H1 (cell line): Measurements from ENCODE around the gene PGGHG. TPM values are rescaled to one million over a fixed set of nuclear protein-coding genes. Genes with fewer than 3 reads are reported as not detected.

ENCODE experiments used
- CTCF ChIA-PET: fragments of 300-600 bp; sonication (Branson Sonifier 250); formaldehyde crosslinking; loops from one replicate; lab custom pipeline; 2021; ENCODE audit not compliant: partially characterized antibody; lab: Charles Lee
- POLR2A ChIA-PET: fragments of 300-600 bp; sonication (Branson Sonifier 250); formaldehyde crosslinking; loops from one replicate; lab custom pipeline; 2021; ENCODE audit warnings: inconsistent platforms; ENCODE audit not compliant: partially characterized antibody; lab: Charles Lee
- DNase-seq, 2 experiments: peaks; one replicate each; pipeline versions ENCODE4 v3.0.0 to v3.0.0-alpha.2; 2010 to 2022; ENCODE audit warnings: low spot score in 2 of 2, low read depth in 1 of 2, mixed read lengths in 1 of 2
- FAIRE-seq: peaks from 2 replicates; lab custom pipeline; 2011; peaks lifted over from hg19 to GRCh38; lab: Jason Lieb, UNC
- H2AFZ ChIP-seq: 2 replicates; pipeline ENCODE4 v1.8.1; 2012; ENCODE audit warnings: low read length, inconsistent platforms
- H2AK5ac ChIP-seq: 2 replicates; pipeline ENCODE4 v1.6.1; 2013; ENCODE audit warnings: low read depth, low read length
- H2BK120ac ChIP-seq: replicated peaks from 2 replicates; pipeline ENCODE3; 2013; ENCODE audit warnings: low read depth, low read length, inconsistent platforms
- H2BK12ac ChIP-seq: 2 replicates; pipeline ENCODE4 v1.6.1; 2013; ENCODE audit warnings: low read depth, low read length
- H2BK15ac ChIP-seq: 2 replicates; pipeline ENCODE4 v1.6.1; 2013; ENCODE audit warnings: low read length
- H2BK20ac ChIP-seq: 2 replicates; pipeline ENCODE4 v1.6.1; 2013; ENCODE audit warnings: low read length
- H2BK5ac ChIP-seq: 2 replicates; pipeline ENCODE4 v1.6.1; 2013; ENCODE audit warnings: low read depth, low read length
- H3K14ac ChIP-seq: 2 replicates; pipeline ENCODE4 v1.6.1; 2013; ENCODE audit warnings: inconsistent platforms; ENCODE audit not compliant: insufficient read length
- H3K18ac ChIP-seq: 2 replicates; pipeline ENCODE4 v1.6.1; 2013; ENCODE audit warnings: low read length; ENCODE audit errors: extremely low read depth
- H3K23ac ChIP-seq: 2 replicates; pipeline ENCODE4 v1.6.1; 2013; ENCODE audit warnings: inconsistent platforms; ENCODE audit not compliant: insufficient read length
- H3K23me2 ChIP-seq: 2 replicates; pipeline ENCODE4 v1.6.1; 2013; ENCODE audit warnings: low read depth, low read length
- H3K27ac ChIP-seq: 2 replicates; pipeline ENCODE4 v1.6.1; 2011; ENCODE audit warnings: low read depth, low read length, inconsistent platforms
- H3K27me3 ChIP-seq, 4 experiments: replicated peaks in 1 of 4; 1 replicate in 1 of 4; 2 replicates in 3 of 4; pipeline versions ENCODE4 v1.6.1 to v1.8.1; 2011 to 2013; ENCODE audit warnings: low read length in 3 of 4, mild to moderate bottlenecking in 3 of 4, inconsistent platforms in 2 of 4, mixed read lengths in 2 of 4, moderate library complexity in 1 of 4; ENCODE audit not compliant: control insufficient read depth in 3 of 4, insufficient read depth in 3 of 4; ENCODE audit errors: extremely low read depth in 1 of 4
- H3K36me3 ChIP-seq, 4 experiments: 2 replicates each; pipeline versions ENCODE4 v1.6.1 to v1.8.1; 2011 to 2013; ENCODE audit warnings: mild to moderate bottlenecking in 4 of 4, low read length in 3 of 4, moderate library complexity in 2 of 4, control low read depth in 1 of 4, inconsistent platforms in 1 of 4; ENCODE audit not compliant: insufficient read depth in 4 of 4, control insufficient read depth in 2 of 4
- H3K4ac ChIP-seq: replicated peaks from 2 replicates; pipeline ENCODE3; 2013; ENCODE audit warnings: low read length, low read depth, mixed read lengths, inconsistent platforms; ENCODE audit not compliant: insufficient read length
- H3K4me1 ChIP-seq, 4 experiments: replicated peaks in 1 of 4; 1 replicate in 1 of 4; 2 replicates in 3 of 4; pipeline versions ENCODE4 v1.6.1 to v1.8.1; 2011 to 2013; ENCODE audit warnings: low read length in 3 of 4, inconsistent platforms in 2 of 4, mixed read lengths in 1 of 4; ENCODE audit not compliant: insufficient read depth in 4 of 4, control insufficient read depth in 3 of 4
- H3K4me2 ChIP-seq, 2 experiments: 2 replicates each; pipeline versions ENCODE4 v1.6.1 to v1.8.1; 2011 to 2013; ENCODE audit warnings: low read depth in 2 of 2, low read length in 2 of 2, control low read depth in 1 of 2, inconsistent platforms in 1 of 2, mild to moderate bottlenecking in 1 of 2; ENCODE audit not compliant: insufficient read depth in 1 of 2
- H3K4me3 ChIP-seq, 4 experiments: fragments of 200-600, 300-600 bp in 1 of 4; sonication (generic), shearing (Covaris generic), sonication (Bioruptor Twin) in 1 of 4; 2 replicates each; pipeline versions ENCODE4 v1.5.1 to v1.8.1; 2011 to 2016; ENCODE audit warnings: low read length in 4 of 4, low read depth in 3 of 4, control low read depth in 2 of 4, inconsistent platforms in 2 of 4, mild to moderate bottlenecking in 2 of 4, mixed read lengths in 1 of 4, moderate library complexity in 1 of 4; ENCODE audit not compliant: insufficient read depth in 2 of 4; ENCODE audit errors: extremely low read depth in 1 of 4
- H3K56ac ChIP-seq: replicated peaks from 2 replicates; pipeline ENCODE3; 2013; ENCODE audit warnings: low read depth, mild to moderate bottlenecking, mixed read lengths, low read length, inconsistent platforms; ENCODE audit not compliant: insufficient read length
- H3K79me1 ChIP-seq: 2 replicates; pipeline ENCODE4 v1.6.1; 2013; ENCODE audit warnings: low read depth, low read length, control low read depth
- H3K79me2 ChIP-seq, 2 experiments: 2 replicates each; pipeline versions ENCODE4 v1.6.1 to v1.8.1; 2012 to 2013; ENCODE audit warnings: low read length in 2 of 2, mild to moderate bottlenecking in 2 of 2, inconsistent platforms in 1 of 2; ENCODE audit not compliant: insufficient read depth in 2 of 2, control insufficient read depth in 1 of 2
- H3K9ac ChIP-seq, 4 experiments: replicated peaks in 1 of 4; 1 replicate in 1 of 4; 2 replicates in 3 of 4; pipeline versions ENCODE4 v1.6.1 to v1.8.1; 2011 to 2013; ENCODE audit warnings: low read depth in 3 of 4, low read length in 3 of 4, control low read depth in 2 of 4, mild to moderate bottlenecking in 2 of 4, moderate library complexity in 2 of 4, inconsistent platforms in 1 of 4; ENCODE audit errors: extremely low read depth in 1 of 4
- H3K9me3 ChIP-seq, 2 experiments: 2 replicates each; pipeline versions ENCODE4 v1.6.1 to v1.8.1; 2012 to 2013; ENCODE audit warnings: mild to moderate bottlenecking in 2 of 2, moderate library complexity in 2 of 2, control low read depth in 1 of 2, inconsistent platforms in 1 of 2, low read depth in 1 of 2, low read length in 1 of 2, mixed read lengths in 1 of 2; ENCODE audit not compliant: insufficient read depth in 2 of 2
- H4K20me1 ChIP-seq, 2 experiments: replicated peaks in 1 of 2; 2 replicates each; pipeline versions ENCODE3 to v1.8.1; 2011 to 2013; ENCODE audit warnings: inconsistent platforms in 2 of 2, low read length in 2 of 2, mild to moderate bottlenecking in 1 of 2; ENCODE audit not compliant: insufficient read depth in 2 of 2, control insufficient read depth in 1 of 2
- H4K5ac ChIP-seq: 2 replicates; pipeline ENCODE4 v1.6.1; 2013; ENCODE audit warnings: low read length, low read depth, mixed read lengths, inconsistent platforms; ENCODE audit not compliant: insufficient read length
- H4K8ac ChIP-seq: 2 replicates; pipeline ENCODE4 v1.8.0; 2013; ENCODE audit warnings: mild to moderate bottlenecking, moderate library complexity, low read length, inconsistent platforms; ENCODE audit not compliant: insufficient read depth; ENCODE audit errors: extremely low read depth
- H4K91ac ChIP-seq: replicated peaks from 2 replicates; pipeline ENCODE3; 2013; ENCODE audit warnings: low read length, mixed read lengths, inconsistent platforms; ENCODE audit not compliant: insufficient read length
- HDAC2 ChIP-seq, 2 experiments: fragments of 300-600 bp in 1 of 2; sonication (generic) in 1 of 2; IDR thresholded peaks; 2 replicates each; pipeline ENCODE4 v1.6.1; 2011 to 2012; ENCODE audit warnings: low read depth in 2 of 2, low read length in 2 of 2, mild to moderate bottlenecking in 2 of 2, moderate library complexity in 2 of 2, borderline replicate concordance in 1 of 2, inconsistent platforms in 1 of 2
- WGBS, 2 experiments: shearing (Covaris generic) in 1 of 2; methylation state at CpG; one replicate each; pipeline versions ENCODE4 v1.1.6 to v1.1.7; 2013 to 2015; ENCODE audit warnings: low lambda C conversion rate in 2 of 2, mixed read lengths in 2 of 2, inconsistent platforms in 1 of 2, low coverage in 1 of 2, missing lambda C conversion rate in 1 of 2; ENCODE audit not compliant: insufficient replicate concordance in 2 of 2, insufficient coverage in 1 of 2, insufficient read length in 1 of 2; ENCODE audit errors: extremely low coverage in 1 of 2, missing lambda C conversion rate in 1 of 2; 5-methylcytosine and 5-hydroxymethylcytosine counted together
- polyA plus RNA-seq, 7 experiments: library from polyadenylated mRNA; depleted of rRNA in 3 of 7; stranded (reverse) in 5 of 7; unstranded in 2 of 7; fragments of >200 nt in 5 of 7; fragments of 200-250 nt in 2 of 7; gene quantifications; 1 replicate in 5 of 7; 2 replicates in 1 of 7; 4 replicates in 1 of 7; pipeline versions ENCODE4 v1.2.1 to v1.2.3, GENCODE V29; 2011 to 2013; ENCODE audit warnings: missing spikeins in 2 of 7, mixed read lengths in 2 of 7
- total RNA-seq: library from RNA; stranded (reverse); fragmentation: NEBNext Ultra II Directional; extraction: Animal tissue kit (Norgen Biotek cat#: 25700); gene quantifications from 2 replicates; pipeline ENCODE4 v1.2.1, GENCODE V29; 2021
- TF ChIP-seq, protein P1 (sequence below): IDR thresholded peaks from 2 replicates; pipeline ENCODE4 v1.6.1; 2012; ENCODE audit warnings: inconsistent platforms

Gene PGGHG
- total and polyA plus RNA-seq, 2 of the 8 experiments (the other 6 are each of a cell fraction or from before 2014, with no cell fraction given), result 34.8 to 60.7 TPM

DNA sequence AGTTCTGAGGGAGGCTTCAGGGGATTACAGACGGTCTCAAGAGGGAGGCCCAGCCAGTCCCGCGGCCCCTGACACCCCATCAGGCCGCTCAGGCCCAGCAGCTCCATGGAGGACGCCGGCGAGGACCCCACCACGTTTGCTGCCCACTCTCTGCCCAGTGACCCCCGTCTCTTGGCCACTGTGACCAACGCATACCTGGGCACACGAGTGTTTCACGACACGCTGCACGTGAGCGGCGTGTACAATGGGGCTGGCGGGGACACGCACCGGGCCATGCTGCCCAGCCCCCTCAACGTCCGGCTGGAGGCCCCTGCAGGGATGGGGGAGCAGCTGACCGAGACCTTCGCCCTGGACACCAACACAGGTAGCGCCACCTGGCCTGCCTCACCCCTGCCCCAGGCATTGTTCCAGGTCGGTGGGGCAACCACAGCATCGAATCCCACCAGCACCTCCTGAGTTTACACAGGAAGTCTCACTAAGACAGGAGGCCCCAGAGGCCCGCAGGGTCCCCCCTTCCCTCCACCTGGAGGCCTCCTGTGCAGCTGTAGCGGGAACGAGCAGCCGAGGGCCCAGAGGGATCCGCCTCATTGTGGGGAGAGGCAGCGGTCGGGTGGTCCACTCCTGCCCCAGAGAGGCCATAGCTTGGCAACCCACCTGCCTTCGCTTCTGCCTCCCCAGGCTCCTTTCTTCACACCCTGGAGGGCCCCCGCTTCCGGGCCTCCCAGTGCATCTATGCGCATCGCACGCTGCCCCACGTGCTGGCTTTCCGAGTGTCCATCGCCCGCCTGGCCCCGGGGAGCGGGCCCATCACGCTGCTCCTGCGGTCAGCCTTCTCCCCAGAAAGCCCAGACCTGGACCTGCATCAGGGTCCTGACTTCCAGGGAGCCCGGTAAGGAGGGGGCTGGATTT, 1.0 kb downstream of the PGGHG start:
- H2BK20ac ChIP-seq, result 0 out of 2 replicates have a peak overlapping the region, but pooled peaks have one; percentile 6
- 90% methylated on average over 41 of the region's 48 CpGs; no CpG with 5 or more reads in 1 of the 2 experiments for WGBS, 2 experiments
- no peak overlapping the region for H3K9ac ChIP-seq
- H3K4me3 ChIP-seq, result peak overlapping the region; percentile 1 to 53 (median 24); a peak in 5 of 8 replicates
- H2BK120ac ChIP-seq, result no peak overlapping the region
- H2BK12ac ChIP-seq, result peak overlapping the region; percentile 94; the same call in 1 of the 2 replicates
- H3K23me2 ChIP-seq, result peaks cover 5% of the 10 kb centered on the region; the same call in 1 of the 2 replicates
- peak overlapping the region; percentile 99 for H3K4ac ChIP-seq
- no peak for TF ChIP-seq HDAC2 (IDR thresholded peaks at IDR 0.05; ENCODE audit: borderline replicate concordance in 1 of 2, low read depth in 2 of 2, low read length in 2 of 2)
- TF ChIP-seq, protein P1, sequence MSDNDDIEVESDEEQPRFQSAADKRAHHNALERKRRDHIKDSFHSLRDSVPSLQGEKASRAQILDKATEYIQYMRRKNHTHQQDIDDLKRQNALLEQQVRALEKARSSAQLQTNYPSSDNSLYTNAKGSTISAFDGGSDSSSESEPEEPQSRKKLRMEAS, result 0 out of 2 replicates have a peak, but pooled peaks have one; percentile 8
- no peak overlapping the region for H3K23ac ChIP-seq
- H3K4me2 ChIP-seq, result peak overlapping the region; percentile 63 to 84
- peak overlapping the region; percentile 87; the same call in 1 of the 2 replicates for H2AK5ac ChIP-seq
- H4K5ac ChIP-seq, result no peak overlapping the region
- no peak for DNase-seq
- ChIA-PET CTCF (interaction anchor here (0.6 to 3.9 kb wide), 13 partner anchors 9 to 190 kb away, joined by 3 to 30 read pairs (median 3); no protein-coding TSS in a partner anchor), POLR2A (interaction anchor here (0.8 to 3.0 kb wide), 10 partner anchors 9 to 199 kb away, joined by 3 to 14 read pairs (median 4); partner anchors contain the start of genes B4GALNT4 and IFITM5)
- H2BK15ac ChIP-seq, result peak overlapping the region; percentile 95; the same call in 1 of the 2 replicates
- H3K18ac ChIP-seq, result peak overlapping the region; percentile 7; the same call in 1 of the 2 replicates
- H3K9me3 ChIP-seq, result peaks cover 0 to 3% of the 10 kb centered on the region in 2 experiments; a peak in 1 of 4 replicates
- H3K56ac ChIP-seq, result no peak overlapping the region
- H3K27me3 ChIP-seq, result peaks cover 5 to 16% (median 13%) of the 10 kb centered on the region in 4 experiments; a peak in 6 of 7 replicates
- H4K8ac ChIP-seq, result peak overlapping the region; percentile 35; the same call in 1 of the 2 replicates
- peak overlapping the region; percentile 97; the same call in 1 of the 2 replicates for H2BK5ac ChIP-seq
- H3K79me2 ChIP-seq, result no peaks in the 10 kb centered on the region
- H3K4me1 ChIP-seq, result peaks cover 0 to 41% (median 29%) of the 10 kb centered on the region in 4 experiments; a peak in 6 of 7 replicates
- H4K91ac ChIP-seq, result peak overlapping the region; percentile 97
- no peak overlapping the region for H2AFZ ChIP-seq
- H3K36me3 ChIP-seq, result peaks cover 3 to 27% (median 15%) of the 10 kb centered on the region in 4 experiments; a peak in 6 of 8 replicates
- FAIRE-seq, result no peak
- no peak overlapping the region for H3K27ac ChIP-seq
- no peak overlapping the region for H3K14ac ChIP-seq
- no peaks in the 10 kb centered on the region for H4K20me1 ChIP-seq
- 0 out of 2 replicates have a peak, but pooled peaks cover 4% of the 10 kb centered on the region for H3K79me1 ChIP-seq
